ENCODE results near the gene CIC. TPM values are rescaled to one million over a fixed set of nuclear protein-coding genes. Genes with fewer than 3 reads are reported as not detected.

CIC gene
- total and polyA plus RNA-seq, 2 of the 13 experiments (the other 11 are each of a cell fraction or from before 2014, with no cell fraction given), result 5.9 to 8.0 TPM

GRCh38 chr19:42293540-42293939 is 24.5 kb downstream of the CIC start:
- Histone ChIP-seq H3K9me3 (ENCODE audit: low read length) (no peaks in the 10 kb centered on the region), H3K4me1 (ENCODE audit: insufficient read depth, low read length) (no peaks in the 10 kb centered on the region), H3K4me3 (replicated peaks in 1 of 3; ENCODE audit: insufficient read depth in 1 of 3, low read depth in 2 of 3, low read length in 3 of 3) (no peak overlapping the region), H3K79me2 (ENCODE audit: insufficient read depth, low read length) (no peaks in the 10 kb centered on the region), H3K27ac (ENCODE audit: extremely low read length, insufficient read depth, low read length) (no peak overlapping the region), H2AFZ (ENCODE audit: low read length) (no peak overlapping the region), H3K36me3 (replicated peaks in 1 of 2; ENCODE audit: control insufficient read depth in 1 of 2, insufficient read depth in 2 of 2, low read length in 2 of 2) (peaks cover 22 to 61% of the 10 kb centered on the region in 2 experiments; a peak in 4 of 5 replicates), H4K20me1 (ENCODE audit: insufficient read depth, low read length) (no peaks in the 10 kb centered on the region), H3K27me3 (ENCODE audit: control insufficient read depth in 1 of 2, insufficient read depth in 2 of 2, low read length in 2 of 2) (no peaks in the 10 kb centered on the region), H3K4me2 (ENCODE audit: low read depth, low read length) (no peak overlapping the region), H3K9ac (ENCODE audit: insufficient read depth, low read depth, low read length) (no peak overlapping the region)
- in situ Hi-C loops (cut with HindIII; ENCODE audit: extremely low pct_ligation_motif_present, low pct_unique_long_range_greater_than_20kb) (loop anchor here (5.0 kb wide), 1 partner anchor 161 kb away; the partner anchor contains the start of gene POU2F2), intact Hi-C loops (cut with micrococcal nuclease; ENCODE audit: unreplicated experiment) (no loop called here)
- WGBS (ENCODE audit: low lambda C conversion rate), result 97% methylated on average over 17 of the region's 17 CpGs
- FAIRE-seq (no peak), DNase-seq (ENCODE audit: low spot score) (no peak), ATAC-seq (no peak)
- no TSS peak for BruUV-seq (replicated peaks)
- POLR2A ChIA-PET, result interaction anchor here (1.5 kb wide), 1 partner anchor 50 kb away, joined by 3 read pairs; no protein-coding TSS in a partner anchor
- CTCF ChIA-PET (ENCODE audit: low intra/inter-chr PET ratio, low total read pairs), result no interaction called here
- TF ChIP-seq HCFC1 (IDR thresholded peaks at IDR 0.05; ENCODE audit: low read depth, low read length), result no peak
- peak; percentile 34 for TF ChIP-seq AGO2 (optimal IDR thresholded peaks at IDR 0.05; ENCODE audit: low read depth, low read length)
- no peak for TF ChIP-seq TMF1 (CRISPR knock-in tag; IDR thresholded peaks at IDR 0.05; ENCODE audit: low read depth)

DNA sequence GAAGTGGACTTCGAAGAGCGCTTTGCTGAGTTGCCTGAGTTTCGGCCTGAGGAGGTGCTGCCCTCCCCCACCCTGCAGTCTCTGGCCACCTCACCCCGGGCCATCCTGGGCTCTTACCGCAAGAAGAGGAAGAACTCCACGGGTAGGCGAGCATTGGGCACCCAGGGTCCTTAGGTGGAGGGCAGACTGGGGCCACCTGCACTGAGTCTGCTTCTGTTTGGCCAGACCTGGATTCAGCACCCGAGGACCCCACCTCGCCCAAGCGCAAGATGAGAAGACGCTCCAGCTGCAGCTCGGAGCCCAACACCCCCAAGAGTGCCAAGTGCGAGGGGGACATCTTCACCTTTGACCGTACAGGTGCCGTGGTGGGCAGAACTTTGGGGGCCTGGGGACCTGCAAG is 24.9 kb downstream of the CIC start:
- ATAC-seq (no peak), DNase-seq (ENCODE audit: low spot score) (no peak), FAIRE-seq (no peak)
- H3K36me3 ChIP-seq (replicated peaks in 1 of 2; ENCODE audit: control insufficient read depth in 1 of 2, insufficient read depth in 2 of 2, low read length in 2 of 2), result peaks cover 20 to 57% of the 10 kb centered on the region in 2 experiments; a peak in 4 of 5 replicates
- CTCF ChIA-PET (ENCODE audit: low intra/inter-chr PET ratio, low total read pairs), result no interaction called here
- H3K79me2 ChIP-seq (ENCODE audit: insufficient read depth, low read length), result no peaks in the 10 kb centered on the region
- H3K4me3 ChIP-seq (replicated peaks in 1 of 3; ENCODE audit: insufficient read depth in 1 of 3, low read depth in 2 of 3, low read length in 3 of 3), result no peak overlapping the region
- H2AFZ ChIP-seq (ENCODE audit: low read length), result no peak overlapping the region
- H3K27me3 ChIP-seq (ENCODE audit: control insufficient read depth in 1 of 2, insufficient read depth in 2 of 2, low read length in 2 of 2), result no peaks in the 10 kb centered on the region
- no peak for TF ChIP-seq ZFY (CRISPR knock-in tag; IDR thresholded peaks at IDR 0.05)
- 97% methylated on average over 7 of the region's 15 CpGs for WGBS (ENCODE audit: low lambda C conversion rate)
- no peaks in the 10 kb centered on the region for H4K20me1 ChIP-seq (ENCODE audit: insufficient read depth, low read length)
- H3K9ac ChIP-seq (ENCODE audit: insufficient read depth, low read depth, low read length), result no peak overlapping the region
- H3K27ac ChIP-seq (ENCODE audit: extremely low read length, insufficient read depth, low read length), result no peak overlapping the region
- POLR2A ChIA-PET, result interaction anchor here (1.5 kb wide), 1 partner anchor 51 kb away, joined by 3 read pairs; no protein-coding TSS in a partner anchor
- intact Hi-C loops (cut with micrococcal nuclease; ENCODE audit: unreplicated experiment) (no loop called here), in situ Hi-C loops (cut with HindIII; ENCODE audit: extremely low pct_ligation_motif_present, low pct_unique_long_range_greater_than_20kb) (loop anchor here (5.0 kb wide), 1 partner anchor 162 kb away; the partner anchor contains the start of gene POU2F2)
- H3K9me3 ChIP-seq (ENCODE audit: low read length), result no peaks in the 10 kb centered on the region
- H3K4me2 ChIP-seq (ENCODE audit: low read depth, low read length), result no peak overlapping the region
- TSS peak; percentile 10 for BruUV-seq (replicated peaks)
- no peaks in the 10 kb centered on the region for H3K4me1 ChIP-seq (ENCODE audit: insufficient read depth, low read length)
